Activated CD4-positive, alpha-beta T cell treated with anti-CD3 and anti-CD28 coated beads, Interleukin-2, Interleukin-4, amounts not matched to agents 100 ng/mL and 50 ng/mL, durations not matched to agents 16 hours and 8 hours (primary cell): ENCODE measurements around the gene C1orf116.
"Not testable (repeated sequence)": the region's sequence is repeated elsewhere in the genome, so short reads cannot be mapped to it uniquely, and the experiment has no call there.

Experiments used
- DNase-seq: peaks from one replicate; pipeline ENCODE4 v3.0.0-alpha.2; 2020; ENCODE audit warnings: low spot score

The C1orf116 gene

DNA sequence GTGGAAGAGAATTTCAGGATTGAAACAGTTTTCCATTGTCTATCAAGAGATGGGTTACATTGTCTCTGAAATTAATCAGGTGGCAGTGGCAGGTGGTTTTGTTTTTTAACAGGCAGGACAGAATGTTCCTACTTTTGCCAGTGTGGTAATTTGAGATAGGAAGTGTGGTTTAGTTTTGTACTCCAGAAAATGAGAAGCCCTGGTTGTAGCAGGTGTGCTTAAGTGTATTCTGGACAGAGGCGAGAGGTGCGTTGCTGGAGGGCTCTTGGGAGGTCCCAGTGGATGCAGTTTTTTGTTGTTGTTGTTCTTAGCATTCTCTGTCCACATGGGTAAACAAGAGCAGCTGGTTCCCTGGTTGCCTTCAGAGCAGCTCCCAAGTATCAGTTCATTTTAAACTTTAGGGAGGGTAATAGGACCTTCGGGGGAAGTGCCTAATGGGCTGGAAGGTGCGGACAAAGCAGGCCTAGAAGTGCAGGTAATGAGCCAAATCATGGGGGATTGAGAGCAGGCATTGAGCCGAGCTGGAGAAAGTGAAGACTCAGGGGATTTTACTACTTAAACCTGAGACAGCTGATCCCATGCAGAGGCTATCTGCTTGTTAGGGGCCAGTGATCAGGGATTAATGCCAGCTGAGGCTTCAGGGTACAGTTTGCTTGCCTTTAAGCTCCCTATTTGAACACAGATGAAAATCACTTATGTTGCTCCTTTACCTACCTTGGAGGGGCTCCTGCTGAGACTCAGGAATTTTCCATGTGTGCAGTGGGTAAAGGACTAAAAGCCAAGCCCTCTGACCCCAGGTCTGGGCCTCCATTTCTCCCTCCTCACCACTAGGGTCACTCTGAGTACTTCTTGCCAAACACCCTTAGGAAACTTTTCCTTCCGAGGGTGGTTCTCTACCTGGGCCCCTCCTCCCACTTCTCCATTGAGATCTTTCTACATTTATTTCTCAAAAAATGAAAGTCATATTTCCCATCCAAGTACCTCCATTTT, 26.6 kb upstream of the C1orf116 start:
- DNase-seq = no peak

GRCh38 chr1:207058252-207058651, 25.7 kb upstream of the C1orf116 start:
- DNase-seq = no peak

DNA sequence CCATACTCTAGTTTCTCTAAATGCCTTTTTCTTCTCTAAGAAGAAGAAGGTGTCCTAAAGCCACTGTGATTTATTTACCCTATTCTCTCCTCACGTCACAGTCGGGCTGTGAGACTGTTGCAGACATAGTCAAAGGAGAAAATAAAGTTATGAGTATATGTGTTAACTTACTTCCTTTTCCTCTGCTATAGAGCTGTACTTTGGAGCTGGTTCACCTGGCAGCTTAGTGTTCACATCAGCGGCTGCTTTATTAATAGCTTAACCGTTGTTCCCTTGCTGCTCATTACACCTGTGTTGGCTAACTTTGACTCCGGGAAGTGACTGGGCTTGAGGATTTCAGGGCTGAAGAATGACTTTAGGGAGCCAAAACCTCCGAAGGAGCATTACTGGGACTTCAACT, 24.1 kb upstream of the C1orf116 start:
- no peak for DNase-seq

- no peak for DNase-seq
Measured at GRCh38 chr1:207055386-207056001, 22.9 kb upstream of the C1orf116 start.

- no peak for DNase-seq
Measured at GRCh38 chr1:207054491-207054890, 21.9 kb upstream of the C1orf116 start.

GRCh38 chr1:207052911-207053769, 20.6 kb upstream of the C1orf116 start, which contains the start of gene PFKFB2:
TSS of gene PFKFB2 (plus strand) at chr1:207053275. CDS start at chr1:207054718, 1,443 bp downstream.
- peak; percentile 90 for DNase-seq

DNA sequence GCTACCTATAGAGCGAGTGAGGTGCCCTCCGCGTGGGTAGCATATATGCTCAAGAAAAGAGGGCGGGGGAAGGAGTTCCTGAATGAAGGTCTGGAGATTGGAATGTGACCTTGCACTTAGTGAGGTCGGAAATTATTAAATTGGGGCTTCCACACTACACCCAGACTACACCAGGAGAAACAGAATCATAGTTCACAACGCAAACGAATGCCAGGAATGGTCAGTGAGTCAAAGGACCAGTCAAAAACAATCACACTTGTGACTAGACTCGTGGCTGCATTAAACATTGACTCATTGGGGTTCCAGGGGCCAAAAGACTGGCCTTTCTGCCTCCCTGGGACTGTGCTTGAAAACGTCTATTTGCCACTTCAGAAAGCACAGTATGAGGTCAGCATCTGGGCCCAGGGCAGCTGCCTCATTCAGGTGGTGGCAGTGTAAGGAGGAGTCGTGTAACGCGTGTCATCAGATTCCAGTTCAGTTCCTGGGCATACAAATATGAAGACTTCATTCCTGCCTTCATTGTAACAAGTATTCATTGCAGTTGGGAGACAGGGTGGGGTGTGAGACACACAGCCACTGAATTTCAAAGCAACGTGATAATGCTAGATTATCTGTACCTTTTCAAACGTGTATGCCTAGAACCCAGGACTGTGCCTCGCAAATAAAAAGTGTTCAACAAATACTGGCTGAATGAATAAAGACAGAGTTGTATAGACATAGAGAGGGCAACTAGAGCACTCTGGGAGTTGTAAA, 18.8 kb upstream of the C1orf116 start, which contains the start of gene YOD1:
Gene YOD1, minus strand, starts transcription at position 18 of the 753 bp plus-strand sequence. CDS start 178 bp downstream, outside the sequence.
- no peak for DNase-seq

- DNase-seq = peak; percentile 92
Measured at GRCh38 chr1:207050480-207051190, 18.1 kb upstream of the C1orf116 start.

- DNase-seq = peak; percentile 64
Measured at GRCh38 chr1:207049974-207050391, 17.4 kb upstream of the C1orf116 start.

DNA sequence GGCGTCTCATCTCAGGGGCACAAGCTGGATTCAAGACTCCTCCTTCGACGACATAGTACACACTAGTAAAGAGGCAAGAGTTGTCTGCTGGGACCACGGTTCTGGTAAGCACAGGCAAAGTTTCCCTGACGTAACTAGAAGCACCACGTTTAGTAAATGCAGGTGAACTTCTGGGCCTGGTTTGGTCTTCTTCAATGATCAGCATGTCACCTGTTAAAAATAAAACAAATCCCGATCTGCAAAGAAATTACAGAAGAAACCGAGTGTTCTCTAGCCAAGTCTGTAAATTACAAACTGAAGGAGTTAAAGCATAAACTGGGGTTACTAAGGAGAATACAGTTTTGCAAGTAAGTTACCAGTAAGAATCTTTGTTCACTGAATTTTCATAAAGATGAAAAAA, 17.0 kb upstream of the C1orf116 start:
- DNase-seq = no peak

DNA sequence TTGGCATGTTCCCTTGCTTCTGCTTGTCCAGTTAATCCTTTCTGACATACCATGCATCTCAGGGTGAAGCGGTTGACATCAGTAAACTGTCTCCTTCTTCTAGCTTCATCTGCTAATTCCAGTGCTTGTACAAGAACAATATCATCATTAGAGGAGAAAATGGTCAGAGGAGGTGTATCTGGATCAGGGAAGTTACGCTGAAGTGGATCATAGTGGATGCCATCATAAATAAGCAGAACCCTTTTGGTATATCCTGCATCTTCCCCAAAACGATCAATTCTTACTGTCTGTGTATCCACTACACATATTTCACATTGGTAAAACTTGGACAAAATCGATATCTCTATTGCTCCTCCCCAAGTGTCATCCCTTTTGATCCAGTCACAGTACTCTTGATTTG, 16.5 kb upstream of the C1orf116 start:
- DNase-seq = no peak

- no peak for DNase-seq
Measured at GRCh38 chr1:207048041-207048440, 15.5 kb upstream of the C1orf116 start.

DNA sequence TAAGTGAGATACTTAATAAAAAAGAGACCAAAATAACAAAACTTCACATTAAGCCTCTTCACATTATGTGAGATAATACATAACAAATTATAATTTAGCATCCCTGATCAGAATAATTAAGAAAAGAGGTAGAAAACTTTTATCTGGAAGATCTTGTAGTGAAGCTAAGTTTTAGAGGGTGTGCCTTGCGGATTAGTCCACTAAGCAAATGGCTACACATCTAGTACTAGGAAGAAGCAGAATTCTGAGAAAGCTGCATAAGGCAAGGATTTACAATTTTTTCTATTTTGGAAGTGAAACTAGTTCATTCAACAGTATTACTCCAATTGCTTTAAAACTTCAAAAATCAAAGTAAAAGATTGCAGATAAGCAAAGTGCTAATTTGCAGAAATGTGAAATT, 14.9 kb upstream of the C1orf116 start:
- no peak for DNase-seq

GRCh38 chr1:207045453-207045852, 12.9 kb upstream of the C1orf116 start:
- no peak for DNase-seq

GRCh38 chr1:207041397-207041796, 8.8 kb upstream of the C1orf116 start:
- not testable (repeated sequence) for DNase-seq

GRCh38 chr1:207040181-207040533, 7.6 kb upstream of the C1orf116 start:
- DNase-seq = no peak

GRCh38 chr1:207039380-207040180, 7.0 kb upstream of the C1orf116 start:
- no peak for DNase-seq

GRCh38 chr1:207036865-207037264, 4.3 kb upstream of the C1orf116 start:
- DNase-seq = no peak

DNA sequence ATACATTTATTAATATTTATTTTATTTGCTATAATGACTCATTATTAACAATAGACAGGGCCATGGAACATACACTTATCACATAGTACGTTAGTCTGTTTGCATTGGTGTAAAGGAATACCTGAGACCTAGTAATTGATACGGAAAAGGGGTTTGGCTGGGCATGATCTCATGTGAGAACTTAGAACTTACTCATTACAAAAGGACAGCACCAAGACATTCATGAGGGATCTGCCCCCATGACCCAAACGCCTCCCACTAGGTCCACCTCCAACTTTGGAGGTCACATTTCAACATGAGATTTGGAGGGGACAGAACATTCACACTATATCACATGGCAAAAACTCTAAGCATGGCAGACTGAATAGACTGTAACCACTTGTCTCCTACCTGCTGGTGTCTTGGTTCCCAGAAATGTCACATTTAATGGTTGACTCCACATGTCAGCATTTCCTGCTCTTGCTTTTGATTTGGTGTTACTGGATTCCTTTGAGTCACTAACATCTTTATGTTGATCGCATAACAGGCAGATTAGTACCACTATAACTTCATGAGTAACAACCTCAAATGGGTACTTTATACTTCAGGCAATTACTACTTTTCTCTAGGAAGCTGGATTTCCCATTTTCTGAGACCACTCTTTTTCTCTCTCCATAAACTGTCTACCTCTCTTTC, 3.5 kb upstream of the C1orf116 start:
- DNase-seq = no peak
